GM04504 (cell line): ENCODE measurements around the gene PJA1.

Experiments used
- DNase-seq: peaks from one replicate; pipeline ENCODE4 v3.0.0-alpha.2; 2012; ENCODE audit warnings: low read depth

The PJA1 gene

DNA sequence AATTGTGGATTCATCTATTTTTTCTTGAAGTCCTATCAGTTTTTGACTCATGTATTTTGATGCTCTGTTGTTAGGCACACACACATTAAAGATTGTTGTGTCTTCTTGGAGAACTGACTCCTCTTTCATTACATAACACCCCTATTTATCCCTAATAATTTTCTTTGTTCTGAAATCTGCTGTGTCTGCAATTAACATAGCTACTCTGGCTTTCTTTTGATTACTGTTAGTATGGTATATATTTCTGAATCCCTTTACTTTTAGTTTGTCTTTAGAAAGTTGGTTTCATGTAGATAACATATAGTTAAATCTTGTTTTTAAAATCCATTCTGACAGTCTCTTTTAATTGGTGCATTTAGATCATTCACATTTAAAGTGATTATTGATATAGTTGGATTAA is 5.1 kb upstream of the PJA1 start:
- DNase-seq = no peak

DNA sequence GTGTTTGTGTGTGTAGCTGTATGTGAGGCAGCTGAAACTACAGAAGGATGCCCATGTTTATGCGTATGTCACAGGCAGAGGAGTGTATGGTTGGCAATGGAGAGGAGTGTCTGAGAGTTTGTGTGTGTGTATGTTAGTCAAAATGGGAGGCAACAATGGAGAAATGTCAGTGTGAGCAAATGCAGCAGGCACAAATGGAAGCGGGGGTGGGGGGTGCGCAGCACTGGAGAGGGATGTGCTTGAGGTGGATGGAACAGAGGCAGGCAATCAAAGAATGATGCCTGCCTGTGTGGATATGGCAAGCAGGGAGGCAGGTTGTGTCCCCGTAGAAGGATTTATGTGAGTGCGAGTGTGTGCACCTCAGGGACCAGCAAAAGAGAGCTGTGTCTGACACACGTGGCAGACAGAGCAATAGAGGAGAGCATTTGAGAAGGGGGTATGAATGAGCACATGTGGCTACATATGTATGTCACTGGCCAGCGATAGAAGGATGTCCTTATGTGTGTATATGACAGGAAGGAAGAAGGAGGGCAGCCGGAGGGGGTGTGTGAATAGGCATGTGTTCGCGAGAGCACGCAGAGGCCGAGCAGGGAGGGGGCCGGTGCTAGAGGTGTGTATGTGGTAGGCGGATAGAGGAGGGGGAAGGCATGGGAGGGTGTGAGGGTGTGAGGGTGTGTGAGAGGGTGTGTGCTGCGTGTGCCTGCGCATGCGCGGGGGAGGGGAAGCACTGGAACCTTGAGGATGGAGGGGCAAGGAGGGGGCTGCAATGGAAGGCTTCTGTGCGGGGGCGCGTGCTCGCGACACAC is 1.1 kb downstream of the PJA1 start:
- DNase-seq = no peak

DNA sequence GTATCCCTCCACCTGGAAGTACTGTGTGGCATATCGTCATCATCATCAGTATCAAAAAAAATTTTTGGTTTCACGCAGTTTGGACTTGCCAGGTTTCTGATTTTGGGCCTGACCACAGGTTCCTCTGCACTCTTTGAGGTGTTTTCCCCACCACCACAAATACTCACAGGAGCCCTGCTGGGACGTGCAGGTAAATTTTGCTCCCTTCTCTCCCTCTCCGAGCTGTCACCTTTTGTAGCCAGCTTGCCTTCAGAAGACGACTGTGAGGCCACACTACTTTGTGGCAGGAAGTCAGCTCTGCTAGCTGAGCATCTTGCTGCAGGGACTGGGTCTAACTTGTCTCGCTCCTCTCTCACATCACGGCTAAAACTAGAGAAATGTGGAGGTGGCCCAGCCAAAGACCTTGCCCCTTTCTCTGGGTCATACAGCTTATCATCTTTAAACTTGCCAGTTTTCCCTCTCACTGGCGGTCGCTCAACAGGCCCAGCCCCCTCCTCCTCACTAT is 2.8 kb downstream of the PJA1 start:
- no peak for DNase-seq

DNA sequence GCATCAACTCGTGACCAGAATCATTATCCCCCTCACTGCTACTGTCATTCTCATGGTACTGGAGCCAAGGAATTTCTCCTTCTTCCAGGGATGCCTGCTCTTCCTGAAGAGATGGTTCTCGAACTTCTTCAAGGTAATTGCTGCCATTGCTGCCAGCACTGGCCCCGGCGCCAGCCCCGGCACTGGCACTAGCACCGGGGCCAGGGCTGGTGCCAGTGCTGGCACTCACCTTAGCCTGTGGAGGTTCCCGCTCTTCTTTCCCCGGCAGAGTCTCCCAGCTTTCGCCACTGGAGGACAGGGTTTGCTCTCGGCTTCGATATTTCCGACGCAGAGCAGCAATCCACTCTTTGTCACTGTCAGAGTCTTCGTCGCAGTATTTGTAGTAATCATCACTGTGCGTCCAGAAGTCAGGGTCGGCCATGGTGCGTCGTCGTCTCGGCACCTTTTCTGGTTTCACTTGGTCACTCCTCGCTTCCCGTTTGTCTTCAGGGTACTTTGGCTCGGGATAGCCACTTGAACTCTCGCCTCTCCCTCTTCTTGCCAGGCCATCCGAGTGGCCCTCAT is 3.4 kb downstream of the PJA1 start:
- DNase-seq = no peak

DNA sequence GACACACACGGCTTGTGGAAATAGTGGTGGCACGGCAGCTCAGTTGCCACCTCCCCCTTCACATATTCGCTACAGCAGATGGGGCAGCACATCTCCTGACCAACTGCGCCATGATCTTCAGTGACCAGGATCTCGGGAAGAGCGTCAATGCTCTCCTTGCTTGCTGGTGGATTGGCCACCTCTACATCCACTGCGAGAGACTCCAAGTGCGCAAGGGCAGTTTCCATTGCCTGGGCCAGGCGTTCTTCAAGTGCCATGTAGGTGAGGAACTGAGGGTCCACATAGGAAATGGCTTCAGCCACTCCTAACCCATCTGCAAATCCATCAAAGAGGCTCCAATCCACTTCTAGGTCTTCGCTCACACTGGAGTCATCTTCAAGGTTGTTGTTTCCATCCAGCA is 3.9 kb downstream of the PJA1 start:
- no peak for DNase-seq

DNA sequence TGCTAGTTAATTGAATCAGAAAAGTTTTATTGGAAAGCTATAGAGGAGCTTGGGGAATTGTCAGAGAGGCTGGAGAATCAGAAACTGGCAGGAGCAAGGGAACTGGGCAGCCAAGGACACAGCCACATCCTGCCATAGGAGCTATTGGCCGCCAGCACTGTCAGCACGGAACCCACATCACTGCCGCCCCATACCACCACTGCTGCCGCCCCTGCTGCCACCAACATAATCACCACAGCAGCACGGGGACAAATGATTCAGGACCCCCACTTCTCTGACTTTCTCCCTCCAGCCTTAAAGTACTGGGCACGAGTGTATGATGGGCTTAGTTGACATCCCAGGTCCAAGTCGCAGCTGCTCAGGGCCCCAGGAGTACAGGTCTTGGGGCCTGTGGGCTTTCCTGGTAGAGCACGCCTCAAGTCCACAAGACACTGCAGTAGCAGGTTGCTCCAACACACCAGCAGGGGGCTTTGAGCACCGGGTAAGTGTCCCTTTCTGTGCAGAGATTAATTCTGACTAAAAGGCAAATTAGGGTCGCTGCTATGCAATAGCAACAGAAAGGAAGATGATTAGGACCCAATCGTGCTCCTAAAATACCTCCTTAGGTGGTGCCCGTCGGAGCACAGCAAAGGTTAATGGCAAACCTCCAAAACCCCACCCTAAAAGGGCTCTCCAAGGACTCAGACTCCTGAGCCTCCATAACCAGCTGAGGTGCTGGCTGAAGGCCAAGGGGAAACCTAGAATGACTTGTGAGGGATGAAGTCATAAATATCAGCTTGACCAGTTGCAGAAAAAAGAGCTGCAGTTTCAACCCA is 6.9 kb downstream of the PJA1 start:
- no peak for DNase-seq

DNA sequence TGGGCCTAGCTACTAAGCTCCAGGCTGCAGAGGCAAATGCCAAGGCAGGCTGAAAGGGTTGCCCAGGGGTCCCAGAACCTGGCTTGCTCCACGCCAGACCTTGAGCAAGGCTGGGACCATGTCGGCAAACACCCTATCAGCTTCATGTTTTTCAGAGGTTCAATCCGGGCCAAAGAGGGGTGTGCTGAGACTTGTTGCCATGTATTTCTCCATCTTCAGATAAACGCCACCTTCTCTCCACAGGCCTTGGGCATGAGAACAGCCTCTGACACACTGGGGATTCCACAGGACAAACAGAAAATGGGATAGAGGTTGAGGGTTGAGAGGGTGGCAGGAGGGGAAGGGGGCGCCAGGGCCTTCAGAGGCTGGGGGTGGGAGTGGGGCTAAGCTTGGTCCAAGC is 8.6 kb downstream of the PJA1 start:
- DNase-seq = no peak

DNA sequence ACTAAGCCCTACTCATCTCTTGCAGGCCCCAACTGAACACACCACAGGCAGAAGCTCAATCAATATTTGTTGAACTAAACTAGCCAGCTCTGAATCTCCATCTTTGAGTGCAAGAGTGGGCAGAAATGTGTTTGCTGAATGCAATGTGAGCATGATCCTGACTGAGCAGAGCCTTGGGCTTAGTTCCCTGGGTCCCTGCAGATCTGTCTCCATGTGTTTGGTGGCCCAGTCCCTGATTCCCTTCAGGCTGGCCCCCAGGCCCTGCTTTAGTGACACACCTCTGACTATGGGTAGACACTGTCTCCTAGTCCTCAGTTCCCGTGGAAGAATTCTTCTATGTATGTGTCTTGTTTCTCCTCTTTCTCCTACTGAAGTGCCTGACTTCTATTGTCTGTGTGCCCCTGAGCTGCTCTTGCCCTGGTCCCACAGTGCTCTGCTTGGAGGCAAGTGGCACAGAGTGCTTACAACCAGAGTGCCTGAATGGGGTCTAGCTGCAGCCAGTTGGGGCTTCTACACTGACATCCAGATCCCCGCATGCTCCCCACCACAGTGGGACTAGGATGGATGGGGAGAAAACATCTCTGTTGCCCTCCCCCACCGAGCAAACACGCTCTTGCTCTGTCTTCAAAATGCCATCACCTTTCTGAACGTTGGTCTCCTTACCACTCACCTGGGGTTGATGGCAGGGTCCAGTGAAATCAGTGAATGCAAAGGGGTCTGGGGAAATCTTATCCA is 9.3 kb downstream of the PJA1 start:
- DNase-seq = no peak

DNA sequence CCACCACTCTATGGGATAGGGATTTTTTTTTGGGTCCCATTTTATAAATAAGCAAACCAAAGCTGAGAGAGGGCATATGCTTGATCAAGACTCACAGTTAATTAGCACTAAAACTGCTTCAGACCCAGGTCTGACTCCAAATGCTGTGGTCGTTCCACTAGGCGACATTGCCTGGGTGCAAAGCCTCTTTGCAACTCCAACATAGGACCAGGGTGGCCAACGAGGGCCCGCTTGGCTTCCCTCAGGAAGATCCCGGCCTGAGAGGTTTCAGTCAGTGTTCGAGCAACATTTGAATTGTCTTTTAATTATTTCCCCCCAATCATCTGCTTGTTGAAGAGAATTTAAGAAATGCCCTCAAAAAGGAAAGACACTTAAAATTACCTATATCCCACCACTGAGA is 11.2 kb downstream of the PJA1 start:
- DNase-seq = no peak

DNA sequence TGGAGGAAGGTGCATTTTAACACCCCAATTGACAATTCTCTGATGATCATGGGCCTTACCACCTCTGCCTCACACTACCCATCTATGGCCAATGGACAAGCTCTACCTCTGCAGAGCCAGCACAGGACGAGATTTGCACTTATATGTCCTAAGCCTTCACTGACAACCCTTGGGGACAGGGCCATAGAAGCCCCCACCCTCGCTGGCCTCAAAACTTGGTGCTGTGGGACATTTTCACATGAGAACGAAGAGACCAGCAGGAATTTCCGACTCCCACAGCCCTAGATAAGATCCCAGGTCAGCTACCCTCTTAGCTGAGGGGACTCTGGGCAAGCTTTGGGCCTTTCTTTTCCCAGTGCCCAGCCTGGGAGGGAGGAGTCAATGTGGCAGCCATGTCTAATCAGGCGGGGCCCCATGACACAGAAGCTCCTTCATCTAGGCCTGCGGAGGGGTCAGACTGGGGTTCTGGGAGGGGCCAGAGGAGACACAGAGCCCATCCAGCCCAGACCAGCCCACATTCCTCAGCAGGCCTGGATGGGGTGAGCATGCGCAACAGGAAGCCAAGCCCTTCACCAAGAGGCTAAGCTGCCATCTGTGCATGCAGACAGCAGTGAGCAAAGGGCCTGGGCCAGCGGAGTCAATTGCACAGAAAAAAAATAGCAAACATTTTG is 12.1 kb downstream of the PJA1 start:
- no peak for DNase-seq

DNA sequence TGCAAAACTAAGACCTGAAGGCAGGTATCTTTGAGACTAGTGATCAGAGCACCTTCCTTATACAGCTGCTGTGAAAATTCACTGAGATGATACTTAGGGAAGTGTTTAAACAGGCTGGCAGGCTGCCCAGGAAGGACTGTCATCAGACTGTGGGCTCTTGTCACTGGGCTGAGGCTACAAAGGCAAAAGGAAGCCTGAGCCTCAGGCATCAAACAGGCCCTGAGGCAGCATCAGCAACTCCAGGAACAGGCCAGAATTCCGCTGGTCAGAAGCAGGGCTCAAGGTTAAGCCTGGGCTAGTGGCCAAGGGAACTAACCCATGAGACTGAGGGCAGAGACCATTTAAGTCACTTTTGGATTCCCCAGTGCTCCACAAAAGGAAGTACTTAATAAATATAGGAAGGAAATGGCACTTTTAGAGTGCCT is 12.8 kb downstream of the PJA1 start:
- DNase-seq = no peak

DNA sequence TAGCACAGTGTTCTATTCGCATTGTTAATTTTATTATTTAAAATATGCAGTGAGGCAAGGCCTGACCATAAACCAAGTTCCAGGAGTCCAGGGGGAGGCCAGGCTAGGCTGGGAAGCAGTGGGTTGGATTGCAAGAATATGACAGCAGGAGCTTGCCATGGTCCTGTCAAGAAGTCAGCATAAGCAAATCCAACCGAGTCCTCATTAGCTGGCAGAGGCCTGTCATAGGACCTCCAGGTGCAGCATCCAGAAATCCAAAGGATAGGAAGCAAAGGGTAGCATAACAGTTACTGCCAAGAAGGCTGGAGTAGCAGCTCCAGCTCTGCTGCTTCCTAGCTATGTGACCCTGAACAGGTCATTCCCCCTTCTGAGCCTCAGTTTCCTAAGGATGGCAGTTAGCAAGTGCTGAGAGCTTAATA is 13.4 kb downstream of the PJA1 start:
- no peak for DNase-seq

DNA sequence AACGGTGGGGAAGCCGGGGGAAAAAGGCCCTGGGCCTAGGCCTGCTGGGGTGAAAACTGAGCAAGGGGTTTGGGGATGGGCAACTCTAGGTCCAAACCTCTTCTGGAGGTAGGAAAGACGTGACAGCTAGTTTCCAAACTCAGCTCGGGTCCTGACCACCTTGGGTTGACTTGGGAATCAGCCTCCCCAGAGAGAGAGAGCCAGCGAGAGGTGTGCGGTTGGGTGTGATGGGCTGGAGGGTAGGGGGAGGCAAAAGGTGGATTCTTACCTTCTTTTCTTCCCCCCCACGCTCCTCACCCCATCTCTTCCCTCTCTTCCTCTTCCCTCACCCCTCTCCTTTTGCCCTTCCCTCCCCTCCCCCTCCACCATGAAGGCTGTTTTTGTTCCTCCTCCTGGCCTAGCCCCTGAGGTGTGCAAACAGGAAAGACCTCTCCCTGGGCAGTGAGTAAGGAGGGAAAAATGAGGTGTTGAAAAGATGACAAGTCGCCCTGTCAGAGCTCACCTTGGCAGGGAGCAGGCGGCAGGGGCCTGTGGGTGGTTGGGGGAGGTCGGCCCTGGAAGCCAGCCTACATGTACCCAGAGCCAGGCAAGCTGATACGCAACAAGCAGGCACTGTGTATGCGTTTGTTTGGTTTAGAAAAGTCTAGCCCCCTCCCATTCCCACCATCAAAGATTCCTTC is 14.8 kb downstream of the PJA1 start:
- no peak for DNase-seq

DNA sequence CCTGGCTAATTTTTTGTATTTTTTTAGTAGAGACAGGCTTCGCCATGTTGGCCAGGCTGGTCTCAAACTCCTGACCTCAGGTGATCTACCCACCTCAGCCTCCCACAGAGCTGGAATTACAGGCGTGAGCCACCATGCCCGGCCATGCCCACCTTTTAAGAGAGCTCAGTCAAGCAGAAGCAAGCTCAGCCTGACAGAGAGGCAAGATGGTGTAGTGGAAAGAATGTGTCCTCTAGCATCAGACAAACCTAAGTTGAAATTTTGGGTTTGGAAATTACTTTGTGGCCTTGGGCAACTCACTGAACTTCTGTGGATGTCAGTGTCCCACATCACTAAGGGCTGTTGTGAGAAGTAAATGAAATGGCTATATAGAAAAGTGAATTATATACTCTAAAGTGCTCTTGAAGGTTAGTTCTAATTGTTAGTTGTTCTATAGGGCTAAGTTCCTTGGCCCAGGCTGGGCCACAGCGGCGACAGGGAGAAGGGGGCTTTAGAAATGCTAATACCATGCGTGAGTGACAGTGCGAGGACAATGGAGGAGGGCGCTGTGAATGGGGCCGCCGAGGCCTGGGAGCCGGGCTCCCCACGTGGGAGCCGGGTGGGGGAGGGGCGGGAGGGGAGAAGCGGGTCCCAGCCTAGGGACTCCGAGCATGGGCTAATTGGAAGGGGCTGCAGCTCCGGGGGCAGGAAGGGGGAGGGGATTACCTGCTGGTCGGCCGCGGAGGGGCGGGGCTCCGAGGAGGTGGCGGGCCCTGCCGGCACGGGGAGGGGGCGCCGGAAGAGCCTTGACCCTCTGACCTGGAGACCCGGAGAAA is 15.6 kb downstream of the PJA1 start:
- DNase-seq = no peak

DNA sequence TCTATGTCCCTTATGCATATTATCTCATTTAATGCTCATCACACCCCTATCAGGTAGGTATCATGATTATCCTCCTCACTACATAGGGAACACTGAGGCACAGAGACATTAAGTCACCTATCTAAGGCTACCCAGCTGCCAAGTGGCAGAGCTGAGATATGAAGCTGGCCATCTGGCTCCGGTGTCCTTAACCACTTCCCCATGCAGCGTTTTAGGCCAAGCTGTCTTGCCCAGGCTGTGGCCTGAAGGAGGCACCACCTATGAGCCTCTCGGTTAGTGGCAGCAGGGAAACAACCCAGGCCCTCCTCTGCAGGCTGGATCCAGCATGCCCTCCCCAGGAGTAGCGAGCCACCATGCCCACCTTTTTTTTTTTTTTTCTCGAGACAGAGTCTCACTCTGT is 16.3 kb downstream of the PJA1 start:
- DNase-seq = no peak

DNA sequence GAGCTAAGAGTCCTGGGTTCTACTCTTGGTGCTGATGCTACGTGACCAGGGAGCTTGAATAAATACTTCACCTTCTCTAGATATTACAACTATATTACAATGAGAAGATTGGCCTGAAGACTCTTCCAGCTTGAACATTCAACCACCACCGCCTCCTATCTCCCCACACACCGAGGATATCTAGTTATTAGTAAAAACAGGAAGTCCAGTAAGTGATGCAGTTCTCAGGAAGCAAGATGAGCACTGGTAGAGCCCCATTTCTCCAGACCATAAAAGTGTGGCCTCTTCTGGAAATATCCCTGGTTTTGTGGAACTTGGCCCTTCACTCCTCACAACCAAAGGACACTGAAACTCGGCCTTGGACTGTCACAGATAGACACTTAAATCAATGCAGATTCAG is 18.5 kb downstream of the PJA1 start:
- DNase-seq = no peak

DNA sequence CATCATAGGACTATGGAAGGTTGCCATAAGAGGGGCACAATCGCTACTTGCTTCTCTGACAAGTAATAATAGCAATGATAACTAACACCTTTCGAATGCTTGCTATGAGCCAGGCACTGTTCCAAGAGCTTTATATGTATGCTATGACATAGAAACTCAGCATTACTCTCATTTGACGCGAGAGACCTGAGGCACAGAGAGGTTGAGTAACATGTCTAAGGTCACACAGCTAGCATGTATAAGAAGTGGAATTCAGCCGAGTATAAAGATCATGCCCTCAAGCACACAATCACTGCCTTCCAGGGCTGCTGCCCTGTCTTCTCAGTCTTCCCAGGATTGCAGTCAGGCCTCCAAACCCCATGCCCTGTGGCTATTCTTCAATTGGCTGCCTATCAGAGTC is 19.5 kb downstream of the PJA1 start:
- no peak for DNase-seq

DNA sequence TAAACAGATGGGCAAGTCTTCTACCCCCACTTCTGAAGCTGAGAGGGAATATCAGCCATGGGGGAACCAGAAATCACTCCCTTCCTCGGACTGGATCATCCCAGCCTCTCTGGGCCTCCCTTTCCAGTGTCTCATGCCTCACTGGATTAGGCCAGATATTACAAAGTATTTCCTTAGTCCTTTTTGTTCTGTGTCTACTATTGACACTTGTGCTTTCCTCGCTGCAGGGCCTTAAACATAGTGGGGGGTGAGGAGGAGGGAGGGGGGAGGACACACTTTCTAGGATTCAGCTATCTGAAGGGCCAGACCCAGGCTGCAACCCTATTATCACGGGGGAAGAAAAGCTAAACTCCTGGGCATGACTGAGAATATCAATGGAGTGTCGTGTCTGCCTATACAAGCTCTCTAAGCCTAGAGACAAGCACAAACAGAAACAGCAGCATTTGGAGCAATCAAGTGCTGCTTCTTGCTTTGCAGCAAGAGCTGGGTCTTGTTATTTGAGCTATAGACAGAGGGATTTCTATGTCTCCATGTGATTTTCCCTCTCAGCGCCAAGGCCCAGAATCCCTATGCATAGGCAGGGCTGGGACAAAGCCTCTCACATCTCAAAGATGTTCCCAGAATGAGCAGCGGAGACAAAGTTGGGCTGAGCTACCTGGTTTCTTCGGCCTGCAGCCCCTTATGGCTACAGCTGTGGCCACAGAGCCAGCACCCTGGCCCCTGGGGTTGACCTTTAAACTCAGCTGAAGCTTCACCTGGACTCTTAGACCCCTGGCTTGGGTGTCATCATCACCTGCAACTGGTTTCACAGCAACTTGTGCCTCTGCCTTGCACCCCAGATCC is 20.2 kb downstream of the PJA1 start:
- DNase-seq = no peak

DNA sequence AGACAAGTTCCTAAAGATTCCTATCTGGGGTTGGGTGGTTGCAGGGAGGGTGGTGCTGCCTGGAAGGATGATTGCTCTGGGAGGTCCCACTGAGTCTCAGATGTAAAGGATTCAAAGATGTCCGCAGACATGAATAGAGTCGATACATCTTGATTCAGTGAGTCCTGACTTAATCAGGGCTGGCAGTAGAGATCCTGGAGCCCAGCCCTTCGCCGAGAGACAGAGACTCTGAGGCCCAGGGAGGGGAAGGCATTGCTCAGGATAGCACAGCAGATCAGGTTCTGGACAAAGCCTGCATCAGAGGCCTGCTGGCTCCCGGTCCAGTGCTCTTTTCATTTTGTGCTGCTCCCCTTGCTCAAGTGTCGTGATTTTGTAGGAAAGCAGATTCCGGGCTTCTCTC is 21.7 kb downstream of the PJA1 start:
- DNase-seq = no peak
